ENCODE measurements around the gene MEG3. TPM values are rescaled to one million over a fixed set of nuclear protein-coding genes. Genes with fewer than 3 reads are reported as not detected.

The MEG3 gene
- total and polyA plus RNA-seq, 2 of the 4 experiments (the other 2 are of a cell fraction): 31.5 to 556 TPM

DNA sequence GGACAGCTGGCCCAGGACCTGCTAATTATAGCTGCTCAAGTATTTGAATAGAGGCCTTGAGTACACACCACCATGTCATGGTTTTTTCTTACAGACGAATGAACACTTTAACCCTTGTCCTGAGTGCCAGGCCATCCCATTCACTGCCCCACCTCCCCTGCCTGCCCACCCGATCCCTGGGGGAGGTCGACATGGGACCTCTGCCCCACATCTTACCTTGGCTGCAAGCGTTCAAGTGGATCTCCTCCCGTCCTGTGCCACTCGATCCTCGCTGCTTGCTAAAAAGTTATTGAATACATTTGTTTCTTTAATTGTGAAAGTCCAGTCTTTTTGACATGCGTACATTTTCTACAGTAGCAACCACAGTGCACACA is 67.3 kb downstream of the MEG3 start:
- in situ Hi-C loops (cut with MboI; ENCODE audit: low sequenced_read_pairs) (no loop called here), intact Hi-C loops (cut with micrococcal nuclease) (no loop called here), dilution Hi-C loops (cut with HindIII; ENCODE audit: low sequenced_read_pairs, unreplicated experiment) (no loop called here)
- H3K27me3 ChIP-seq (ENCODE audit: control insufficient read depth, insufficient read depth, low read length): peaks cover 2% of the 10 kb centered on the region; the same call in 1 of the 2 replicates
- H3K4me3 ChIP-seq (ENCODE audit: insufficient read depth, low read depth, low read length): no peak overlapping the region
- no peak overlapping the region for H3K4me2 ChIP-seq (ENCODE audit: low read depth, low read length)
- CTCF ChIA-PET: no interaction called here
- H3K36me3 ChIP-seq (ENCODE audit: control insufficient read depth, insufficient read depth, low read length): peaks cover 61% of the 10 kb centered on the region
- no peak overlapping the region for H4K8ac ChIP-seq (ENCODE audit: low read depth in 2 of 2, low read length in 2 of 2)
- H2BK15ac ChIP-seq (ENCODE audit: low read depth, low read length): no peak overlapping the region
- no peak overlapping the region for H4K5ac ChIP-seq (ENCODE audit: low read depth, low read length)
- H3K18ac ChIP-seq (ENCODE audit: low read depth, low read length): no peak overlapping the region
- no peak for TF ChIP-seq CHD1 (IDR thresholded peaks at IDR 0.05; ENCODE audit: low read depth, low read length)
- no peaks in the 10 kb centered on the region for H3K9me3 ChIP-seq (ENCODE audit: control insufficient read depth, insufficient read depth, low read length)
- H3K79me1 ChIP-seq (ENCODE audit: low read depth in 1 of 2, low read length in 2 of 2): peaks cover 7 to 27% of the 10 kb centered on the region in 2 experiments; a peak in 3 of 4 replicates
- WGBS, 2 experiments (ENCODE audit: extremely low coverage in 2 of 2, insufficient read length in 1 of 2): no CpG with 5 or more reads among the region's 8 CpGs
- H4K91ac ChIP-seq (ENCODE audit: insufficient read depth, low read depth, low read length): no peak overlapping the region
- H3K23ac ChIP-seq (ENCODE audit: low read depth, low read length): no peak overlapping the region
- no peak overlapping the region for H2AK5ac ChIP-seq (ENCODE audit: low read depth, low read length)
- H2BK120ac ChIP-seq (ENCODE audit: low read depth, low read length): no peak overlapping the region
- no peaks in the 10 kb centered on the region; the same call in 1 of the 2 replicates for H3K4me1 ChIP-seq (ENCODE audit: control insufficient read depth, insufficient read depth, low read length)
- no peak overlapping the region for H2BK5ac ChIP-seq (ENCODE audit: low read depth, low read length, poor library complexity, severe bottlenecking)
- H3K27ac ChIP-seq (ENCODE audit: insufficient read depth, low read length): no peak overlapping the region
- H3K14ac ChIP-seq (replicated peaks; ENCODE audit: low read depth, low read length): no peak overlapping the region
- H3K4ac ChIP-seq (ENCODE audit: low read depth, low read length): no peak overlapping the region
- no peak for DNase-seq
- H3K9ac ChIP-seq (ENCODE audit: low read depth, low read length): no peak overlapping the region
- H4K20me1 ChIP-seq (ENCODE audit: insufficient read depth, low read length): peaks cover 32% of the 10 kb centered on the region
- H3K56ac ChIP-seq (ENCODE audit: extremely low read depth, insufficient read depth, low read length): no peak overlapping the region
- no peak overlapping the region for H2AFZ ChIP-seq (replicated peaks; ENCODE audit: low read length, poor library complexity)
- no peaks in the 10 kb centered on the region for H3K9me1 ChIP-seq (ENCODE audit: insufficient read depth, low read length)
- no peak overlapping the region for H2AK9ac ChIP-seq (replicated peaks; ENCODE audit: low read depth, low read length, poor library complexity)
- BruUV-seq (replicated peaks): no TSS peak
- POLR2A ChIA-PET (ENCODE audit: unreplicated experiment): no interaction called here
- H2BK20ac ChIP-seq (ENCODE audit: low read depth, low read length): no peak overlapping the region
- no peak for ATAC-seq (ENCODE audit: low read depth)
